Vagina (tissue), 2 donors: ENCODE data around the gene SUMF1.

ENCODE experiments used
- POLR2A ChIP-seq, 2 donors: fragments of 450-650 bp; IDR thresholded peaks; one replicate each; pipeline ENCODE4 v1.6.1; 2017; ENCODE audit warnings: antibody characterized with exemption in 2 of 2, mild to moderate bottlenecking in 2 of 2, moderate library complexity in 2 of 2
- TF ChIP-seq, protein P1 (sequence below), 3 experiments: fragments of 450-650 bp in 2 of 3; fragments of 200-600 bp in 1 of 3; sonication (generic) in 1 of 3; IDR thresholded peaks; one replicate each; pipeline ENCODE4 v1.5.1; 2017 to 2019; ENCODE audit warnings: antibody characterized with exemption in 3 of 3, mild to moderate bottlenecking in 2 of 3, moderate library complexity in 2 of 3

DNA sequence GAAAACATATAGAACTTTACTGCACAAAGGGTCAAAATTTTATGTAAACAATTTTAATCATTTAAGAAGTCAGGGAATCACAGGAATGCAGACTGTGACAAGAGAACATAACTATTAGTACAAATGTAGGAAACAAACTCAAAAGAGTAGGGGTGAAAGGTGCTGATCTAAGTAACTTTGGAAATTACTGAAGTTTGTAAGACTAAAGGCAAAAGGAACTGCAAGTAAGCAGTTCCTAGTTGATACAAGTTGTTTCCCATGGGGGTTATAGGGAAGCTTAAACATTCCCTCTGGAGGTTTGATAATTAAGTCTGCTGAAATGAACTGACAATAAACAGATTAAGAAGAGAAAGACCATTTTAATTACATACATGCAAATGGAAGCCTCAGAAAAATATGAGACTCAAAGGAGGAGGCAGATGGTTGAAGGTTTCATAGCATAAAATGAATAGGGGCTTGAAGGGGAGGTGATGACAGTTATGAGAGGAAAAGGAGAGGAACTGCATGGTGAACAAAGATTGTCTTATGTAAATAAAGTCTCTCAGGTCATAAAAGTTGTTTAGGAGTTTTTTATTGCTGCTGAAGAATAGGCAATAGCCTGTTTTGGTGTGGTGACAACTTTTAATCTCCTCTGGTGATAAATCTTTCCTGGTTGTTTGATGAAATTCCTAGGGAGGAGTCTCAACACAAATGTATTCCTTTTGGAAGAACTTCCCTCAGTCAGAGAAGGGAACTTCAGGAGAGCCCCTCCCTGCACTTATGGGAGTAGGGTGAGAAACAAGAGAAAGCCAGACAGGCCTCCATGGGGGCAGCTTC lies 146.8 kb downstream of the SUMF1 start:
- TF ChIP-seq, protein P1, sequence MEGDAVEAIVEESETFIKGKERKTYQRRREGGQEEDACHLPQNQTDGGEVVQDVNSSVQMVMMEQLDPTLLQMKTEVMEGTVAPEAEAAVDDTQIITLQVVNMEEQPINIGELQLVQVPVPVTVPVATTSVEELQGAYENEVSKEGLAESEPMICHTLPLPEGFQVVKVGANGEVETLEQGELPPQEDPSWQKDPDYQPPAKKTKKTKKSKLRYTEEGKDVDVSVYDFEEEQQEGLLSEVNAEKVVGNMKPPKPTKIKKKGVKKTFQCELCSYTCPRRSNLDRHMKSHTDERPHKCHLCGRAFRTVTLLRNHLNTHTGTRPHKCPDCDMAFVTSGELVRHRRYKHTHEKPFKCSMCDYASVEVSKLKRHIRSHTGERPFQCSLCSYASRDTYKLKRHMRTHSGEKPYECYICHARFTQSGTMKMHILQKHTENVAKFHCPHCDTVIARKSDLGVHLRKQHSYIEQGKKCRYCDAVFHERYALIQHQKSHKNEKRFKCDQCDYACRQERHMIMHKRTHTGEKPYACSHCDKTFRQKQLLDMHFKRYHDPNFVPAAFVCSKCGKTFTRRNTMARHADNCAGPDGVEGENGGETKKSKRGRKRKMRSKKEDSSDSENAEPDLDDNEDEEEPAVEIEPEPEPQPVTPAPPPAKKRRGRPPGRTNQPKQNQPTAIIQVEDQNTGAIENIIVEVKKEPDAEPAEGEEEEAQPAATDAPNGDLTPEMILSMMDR (IDR thresholded peaks at IDR 0.05), result no peak
- no peak for TF ChIP-seq POLR2A (IDR thresholded peaks at IDR 0.05)
